Measurements from ENCODE around the gene MMEL1. TPM values are rescaled to one million over a fixed set of nuclear protein-coding genes. Genes with fewer than 3 reads are reported as not detected.

Gene MMEL1
- total RNA-seq, 2 experiments from 2014 or later: not detected

GRCh38 chr1:2593251-2593878 lies 39.5 kb downstream of the MMEL1 start:
- Histone ChIP-seq H3K36me3 (ENCODE audit: insufficient read depth, low read length) (no peaks in the 10 kb centered on the region), H3K79me2 (ENCODE audit: insufficient read depth, low read depth, low read length) (no peaks in the 10 kb centered on the region), H3K4me1 (ENCODE audit: insufficient read depth, low read length, poor library complexity, severe bottlenecking) (peaks cover 5% of the 10 kb centered on the region), H3K4me3 (ENCODE audit: low read depth, low read length, poor library complexity, severe bottlenecking) (no peak overlapping the region), H3K9me3 (ENCODE audit: low read length) (no peaks in the 10 kb centered on the region), H4K20me1 (ENCODE audit: insufficient read depth, low read length) (no peaks in the 10 kb centered on the region), H3K27ac (ENCODE audit: low read depth, low read length, poor library complexity, severe bottlenecking) (no peak overlapping the region), H2AFZ (ENCODE audit: low read length) (no peak overlapping the region), H3K9me2 (ENCODE audit: insufficient read depth, low read length) (no peaks in the 10 kb centered on the region), H3K4me2 (ENCODE audit: low read length) (no peak overlapping the region)
- DNase-seq (ENCODE audit: low spot score): no peak
- intact Hi-C loops (cut with micrococcal nuclease; ENCODE audit: unreplicated experiment): no loop called here
- TF ChIP-seq EZH2phosphoT487 (IDR thresholded peaks at IDR 0.05; ENCODE audit: borderline replicate concordance, low read depth, low read length) (no peak), CTCF (conservative IDR thresholded peaks at IDR 0.05; ENCODE audit: low read length) (no peak)
- ChIA-PET CTCF (ENCODE audit: unreplicated experiment) (no interaction called here), POLR2A (no interaction called here)
- BruUV-seq (replicated peaks): no TSS peak

DNA sequence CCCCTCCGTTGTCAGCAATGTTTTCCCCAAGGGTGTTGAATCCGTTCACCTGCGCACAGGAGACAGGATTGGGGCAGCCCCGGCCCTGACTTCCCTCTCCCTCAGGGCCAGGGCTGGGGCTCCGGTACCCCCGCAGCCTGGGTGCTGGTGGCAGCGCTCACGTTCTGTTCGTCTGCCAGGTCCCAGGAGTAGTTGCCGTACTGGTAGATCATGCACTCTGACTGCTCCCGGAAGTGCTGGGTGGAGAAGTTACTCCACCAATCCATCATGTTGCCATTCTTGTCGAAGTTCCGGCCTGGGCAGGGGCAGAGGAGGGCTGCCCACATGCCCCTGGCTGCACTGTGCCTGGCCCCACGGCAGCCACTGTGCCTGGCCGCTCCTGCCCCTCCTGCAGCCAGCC lies 40.1 kb downstream of the MMEL1 start:
- no peak for DNase-seq (ENCODE audit: low spot score)
- H3K36me3 ChIP-seq (ENCODE audit: insufficient read depth, low read length): no peaks in the 10 kb centered on the region
- CTCF ChIA-PET (ENCODE audit: unreplicated experiment): no interaction called here
- no peak overlapping the region for H3K27ac ChIP-seq (ENCODE audit: low read depth, low read length, poor library complexity, severe bottlenecking)
- H3K4me2 ChIP-seq (ENCODE audit: low read length): no peak overlapping the region
- intact Hi-C loops (cut with micrococcal nuclease; ENCODE audit: unreplicated experiment): no loop called here
- BruUV-seq (replicated peaks): no TSS peak
- H4K20me1 ChIP-seq (ENCODE audit: insufficient read depth, low read length): no peaks in the 10 kb centered on the region
- no peaks in the 10 kb centered on the region for H3K9me3 ChIP-seq (ENCODE audit: low read length)
- no peak overlapping the region for H3K4me3 ChIP-seq (ENCODE audit: low read depth, low read length, poor library complexity, severe bottlenecking)
- POLR2A ChIA-PET: no interaction called here
- peaks cover 6% of the 10 kb centered on the region for H3K4me1 ChIP-seq (ENCODE audit: insufficient read depth, low read length, poor library complexity, severe bottlenecking)
- no peak for TF ChIP-seq EZH2phosphoT487 (IDR thresholded peaks at IDR 0.05; ENCODE audit: borderline replicate concordance, low read depth, low read length)
- no peak for TF ChIP-seq CTCF (conservative IDR thresholded peaks at IDR 0.05; ENCODE audit: low read length)
- H2AFZ ChIP-seq (ENCODE audit: low read length): no peak overlapping the region
- no peaks in the 10 kb centered on the region for H3K9me2 ChIP-seq (ENCODE audit: insufficient read depth, low read length)
- H3K79me2 ChIP-seq (ENCODE audit: insufficient read depth, low read depth, low read length): no peaks in the 10 kb centered on the region

GRCh38 chr1:2591581-2592261 lies 41.1 kb downstream of the MMEL1 start:
- intact Hi-C loops (cut with micrococcal nuclease; ENCODE audit: unreplicated experiment): no loop called here

More at GRCh38 chr1:2591581-2592261, 41.1 kb downstream of the MMEL1 start:
- ChIA-PET POLR2A (no interaction called here), CTCF (ENCODE audit: unreplicated experiment) (no interaction called here)
- Histone ChIP-seq H4K20me1 (ENCODE audit: insufficient read depth, low read length) (no peaks in the 10 kb centered on the region), H3K9me3 (ENCODE audit: low read length) (no peaks in the 10 kb centered on the region), H3K4me3 (ENCODE audit: low read depth, low read length, poor library complexity, severe bottlenecking) (no peak overlapping the region), H3K4me1 (ENCODE audit: insufficient read depth, low read length, poor library complexity, severe bottlenecking) (peaks cover 8% of the 10 kb centered on the region), H3K36me3 (ENCODE audit: insufficient read depth, low read length) (no peaks in the 10 kb centered on the region), H2AFZ (ENCODE audit: low read length) (no peak overlapping the region), H3K79me2 (ENCODE audit: insufficient read depth, low read depth, low read length) (no peaks in the 10 kb centered on the region), H3K4me2 (ENCODE audit: low read length) (no peak overlapping the region), H3K9me2 (ENCODE audit: insufficient read depth, low read length) (no peaks in the 10 kb centered on the region), H3K27ac (ENCODE audit: low read depth, low read length, poor library complexity, severe bottlenecking) (no peak overlapping the region)
- no peak for DNase-seq (ENCODE audit: low spot score)
- TF ChIP-seq CTCF (conservative IDR thresholded peaks at IDR 0.05; ENCODE audit: low read length): no peak
- no peak for TF ChIP-seq EZH2phosphoT487 (IDR thresholded peaks at IDR 0.05; ENCODE audit: borderline replicate concordance, low read depth, low read length)
- no TSS peak for BruUV-seq (replicated peaks)

Measured in OCI-LY7 (cell line).